SIG-M5 (cell line): ENCODE measurements around the gene CDC42EP4.
A peak's percentile ranks its signal among the peaks of the same experiment; 100 is the strongest.
"Not testable (repeated sequence)": the region's sequence is repeated elsewhere in the genome, so short reads cannot be mapped to it uniquely, and the experiment has no call there.

ENCODE experiments used
- DNase-seq: peaks from one replicate; lab custom pipeline; 2025; lab: John Stamatoyannopoulos, UW

CDC42EP4 gene

GRCh38 chr17:73278465-73279453 is 33.0 kb downstream of the CDC42EP4 start:
- DNase-seq = no peak

GRCh38 chr17:73278049-73278464 is 33.7 kb downstream of the CDC42EP4 start:
- no peak for DNase-seq

DNA sequence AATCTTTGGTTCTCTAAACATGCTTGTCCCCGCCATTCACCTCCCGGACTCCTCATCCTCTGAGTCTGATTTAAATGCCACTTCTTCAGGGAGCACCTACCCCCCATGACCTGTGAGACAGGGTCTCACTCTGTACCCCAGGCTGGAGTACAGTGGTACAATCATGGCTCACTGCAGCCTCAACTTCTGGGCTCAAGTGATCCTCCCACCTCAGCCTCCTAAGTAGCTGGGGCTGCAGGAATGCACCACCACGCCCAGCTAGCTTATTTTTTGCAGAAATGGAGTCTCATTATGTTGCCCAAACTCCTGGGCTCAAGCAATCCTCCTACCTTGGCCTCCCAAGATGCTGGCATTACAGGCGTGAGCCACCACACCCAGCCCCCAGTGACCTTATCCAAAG is 37.3 kb downstream of the CDC42EP4 start:
- no peak for DNase-seq

DNA sequence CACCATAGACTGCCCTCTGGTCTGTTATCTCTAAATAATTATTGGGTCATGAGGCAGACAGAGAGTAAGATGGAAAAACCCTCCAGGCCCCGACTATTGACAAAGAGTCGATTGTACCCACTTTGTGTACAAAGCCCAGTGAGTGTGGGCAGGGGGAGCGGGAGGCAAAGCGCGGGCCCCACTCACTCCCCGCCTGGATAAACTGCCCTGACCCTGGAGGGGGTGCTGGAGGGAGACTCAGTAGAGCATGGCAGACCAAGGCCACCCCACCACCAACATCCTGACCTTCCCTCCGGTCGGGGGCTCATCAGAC is 38.9 kb downstream of the CDC42EP4 start:
- DNase-seq = no peak

DNA sequence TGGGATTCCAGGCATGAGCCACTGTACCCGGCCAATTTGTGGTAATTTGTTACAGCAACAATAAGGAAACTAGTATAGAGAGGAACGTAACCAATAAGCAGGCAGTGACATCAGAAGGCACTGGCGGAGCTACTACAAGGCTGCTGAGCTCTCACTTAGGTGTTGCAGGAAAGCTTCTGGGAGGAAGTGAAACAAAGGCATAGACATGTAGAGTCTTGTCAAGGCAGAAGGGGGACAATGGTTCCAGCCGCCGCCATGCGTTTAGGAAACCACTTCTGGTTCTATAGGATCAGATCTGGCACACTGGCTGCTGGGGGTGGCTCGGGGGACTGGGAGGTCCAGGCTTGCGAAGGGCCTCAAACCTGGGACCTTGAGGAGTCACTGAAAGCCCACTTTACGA is 40.7 kb downstream of the CDC42EP4 start:
- peak; percentile 80 for DNase-seq

- DNase-seq = no peak
Observed at GRCh38 chr17:73269791-73270190, 42.0 kb downstream of the CDC42EP4 start.

DNA sequence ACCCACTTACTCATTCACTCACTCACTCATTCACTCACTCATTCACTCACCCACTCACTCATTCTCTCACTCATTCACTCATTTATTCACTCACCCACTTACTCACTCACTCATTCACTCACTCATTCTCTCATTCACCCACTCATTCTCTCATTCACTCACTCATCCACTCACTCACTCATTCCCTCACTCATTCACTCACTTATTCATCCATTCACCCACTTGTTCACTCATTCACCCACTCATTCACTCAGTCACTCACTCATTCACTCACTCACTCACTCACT is 42.5 kb downstream of the CDC42EP4 start:
- no peak for DNase-seq

- no peak for DNase-seq
Observed at GRCh38 chr17:73268582-73269328, 43.0 kb downstream of the CDC42EP4 start.

- no peak for DNase-seq
Observed at GRCh38 chr17:73267648-73268537, 43.9 kb downstream of the CDC42EP4 start.

DNA sequence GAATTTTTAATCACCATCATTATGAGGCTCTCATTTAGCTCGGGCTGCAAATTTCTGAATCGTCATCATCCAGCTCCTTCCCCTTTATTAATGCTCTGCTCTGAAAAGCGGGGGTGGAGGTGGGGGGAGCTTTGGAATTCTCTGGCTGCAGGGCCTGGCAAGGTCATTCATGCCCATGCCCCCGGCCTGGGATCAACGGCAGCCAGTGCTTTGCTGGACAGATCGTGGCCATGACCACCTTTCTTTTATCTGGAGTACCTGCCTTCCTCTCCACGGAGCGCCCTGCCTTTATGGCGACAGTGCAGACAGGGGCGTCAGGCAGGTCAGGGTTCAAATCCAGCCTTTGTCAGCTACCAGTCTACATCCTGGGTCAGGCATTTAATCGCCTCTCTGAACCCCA is 45.0 kb downstream of the CDC42EP4 start:
- no peak for DNase-seq

- DNase-seq = no peak
Observed at GRCh38 chr17:73265646-73266640, 45.9 kb downstream of the CDC42EP4 start.

DNA sequence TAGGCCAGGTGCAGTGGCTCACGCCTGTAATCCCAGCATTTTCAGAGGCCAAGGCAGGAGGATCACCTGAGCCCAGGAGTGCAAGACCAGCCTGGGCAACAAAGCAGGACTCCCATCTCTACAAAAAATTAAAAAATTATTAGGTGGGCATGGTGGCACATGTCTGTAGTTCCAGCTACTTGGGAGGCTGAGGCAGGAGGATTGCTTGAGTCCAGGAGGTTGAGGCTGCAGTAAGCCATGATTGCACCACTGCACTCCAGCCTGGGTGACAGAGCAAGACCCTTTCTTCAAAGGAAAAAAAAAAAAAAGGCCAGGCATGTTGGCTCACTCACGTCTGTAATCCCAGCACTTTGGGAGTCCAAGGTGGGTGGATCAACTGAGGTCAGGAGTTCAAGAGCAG is 47.4 kb downstream of the CDC42EP4 start:
- DNase-seq = not testable (repeated sequence)

DNA sequence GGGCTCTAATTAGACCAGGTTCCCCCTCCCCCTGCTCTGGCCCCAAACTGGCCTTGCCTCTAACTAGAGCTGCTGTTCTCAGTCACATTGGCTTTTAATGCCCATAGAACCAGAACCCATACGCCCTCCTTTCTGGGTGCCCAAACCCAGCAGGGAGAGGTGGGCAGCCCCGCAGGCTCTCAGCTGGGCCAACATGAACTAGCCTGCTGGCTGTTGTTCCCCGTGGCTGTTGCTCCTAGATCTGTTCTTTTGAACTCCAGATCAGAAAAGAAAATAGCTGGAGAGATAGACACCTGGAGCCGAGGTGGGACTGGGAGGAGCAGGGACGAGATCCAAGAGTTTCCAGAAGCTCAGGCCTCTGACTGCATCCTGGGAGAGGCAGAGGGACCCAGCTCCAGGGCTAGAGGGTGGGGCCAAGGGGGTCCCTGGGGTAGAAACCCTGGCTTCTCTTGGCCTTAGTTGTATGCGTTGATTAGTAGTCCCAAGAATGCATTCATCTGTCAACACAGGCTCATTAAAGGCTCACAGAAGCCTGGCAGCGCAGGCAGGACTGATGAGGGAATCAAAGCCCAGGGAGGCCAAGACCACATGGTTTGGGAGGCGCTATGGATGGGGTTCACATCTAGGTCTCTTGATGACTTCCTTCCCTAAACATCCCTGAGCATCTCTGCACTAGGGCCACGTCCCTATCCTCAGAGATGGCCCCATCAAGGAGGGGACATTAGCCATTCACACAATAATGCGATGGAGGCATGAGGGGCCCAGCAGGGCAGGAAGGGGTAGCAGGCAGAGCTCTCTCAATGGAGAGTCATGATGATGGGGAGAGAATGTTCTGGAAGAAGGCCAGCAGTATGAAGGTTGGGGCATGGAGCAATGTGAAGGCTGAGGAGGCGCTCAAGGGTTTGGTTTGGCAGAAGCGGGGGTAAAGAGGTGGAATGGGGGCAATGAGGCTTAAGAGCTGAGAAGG is 48.8 kb downstream of the CDC42EP4 start:
- DNase-seq = no peak

DNA sequence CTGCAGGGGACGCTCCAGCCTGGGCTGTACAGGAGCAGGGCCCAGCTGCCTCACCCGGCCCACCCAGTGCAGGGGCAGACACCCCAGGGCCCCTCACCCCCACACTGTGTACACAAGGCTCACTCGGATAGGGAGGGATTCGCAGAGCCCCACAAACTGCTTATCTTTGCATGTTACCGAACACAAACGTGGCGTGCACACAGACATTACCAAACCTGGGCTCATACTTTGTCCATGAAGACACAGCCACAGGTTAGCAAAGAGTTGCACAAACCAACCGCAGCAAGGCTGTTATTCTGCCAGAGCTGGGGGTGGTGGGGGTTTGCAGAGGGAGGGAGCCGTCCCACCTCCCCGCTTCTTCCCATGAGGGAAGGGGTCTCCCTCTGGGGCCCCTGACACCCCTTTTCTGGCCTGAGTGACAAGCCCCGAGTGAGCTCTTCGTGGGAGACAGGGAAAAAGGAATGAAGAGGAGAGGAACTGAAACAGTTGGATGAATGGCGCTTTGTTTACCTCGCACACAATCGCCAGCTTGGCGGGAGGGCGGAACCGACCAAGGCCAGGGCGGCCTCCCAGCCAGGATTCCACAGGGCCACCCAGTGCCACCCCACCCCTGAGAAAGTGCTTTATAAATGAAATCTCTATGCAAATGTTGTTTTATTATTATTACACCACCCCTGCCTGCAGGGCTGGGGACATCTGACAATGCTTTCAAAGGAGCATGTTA is 49.7 kb downstream of the CDC42EP4 start:
- peak; percentile 67 for DNase-seq

GRCh38 chr17:73261617-73261951 is 50.2 kb downstream of the CDC42EP4 start, which contains the start of gene CPSF4L:
Gene CPSF4L, minus strand, starts transcription at chr17:73261880. Its CDS starts 62 bp downstream, at chr17:73261818.
- DNase-seq = no peak

DNA sequence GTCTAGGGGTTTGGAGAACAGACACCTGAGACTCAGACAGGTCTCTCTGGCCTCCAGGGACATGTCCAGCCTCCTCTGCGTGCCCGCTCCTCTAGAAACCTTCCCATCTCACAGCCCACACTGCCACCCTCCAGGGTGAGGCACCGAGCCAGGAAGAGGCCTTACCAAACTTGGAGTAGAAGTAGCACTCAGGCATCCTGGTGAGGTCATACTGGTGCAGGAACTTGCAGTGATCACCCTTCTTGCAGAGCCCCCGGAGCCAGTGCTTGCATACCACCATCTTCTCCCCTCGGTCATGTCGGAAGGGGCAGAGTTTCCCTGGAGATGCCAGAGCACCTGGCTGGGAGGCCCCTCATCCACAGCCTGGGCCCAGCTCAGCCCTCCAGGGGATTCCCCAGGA is 54.3 kb downstream of the CDC42EP4 start:
- DNase-seq = no peak

GRCh38 chr17:73256220-73256619 is 55.6 kb downstream of the CDC42EP4 start:
- DNase-seq = no peak

DNA sequence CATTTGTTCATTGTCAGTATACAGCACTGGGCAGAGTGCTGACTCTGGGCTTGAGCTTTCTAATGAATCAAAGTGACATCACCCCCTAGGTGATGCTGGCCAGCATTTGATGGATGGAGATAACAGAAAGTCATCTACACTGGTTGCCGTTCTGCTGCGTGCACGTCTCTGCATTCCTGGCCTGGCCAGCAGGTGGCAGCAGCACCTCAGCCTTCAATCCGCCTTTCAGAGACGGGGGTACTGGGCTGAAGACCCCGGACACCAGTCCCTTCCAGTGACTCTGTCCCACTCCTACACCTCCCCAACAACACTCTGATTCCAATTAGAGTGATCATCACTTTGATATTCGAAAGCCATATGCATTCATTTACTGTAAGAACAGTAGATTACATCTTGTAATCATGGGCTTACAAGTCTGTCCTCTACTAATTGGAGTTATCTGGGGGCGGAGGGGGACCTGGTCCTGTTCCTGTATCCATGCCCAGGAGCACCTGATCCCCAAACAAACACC is 56.1 kb downstream of the CDC42EP4 start:
- no peak for DNase-seq

DNA sequence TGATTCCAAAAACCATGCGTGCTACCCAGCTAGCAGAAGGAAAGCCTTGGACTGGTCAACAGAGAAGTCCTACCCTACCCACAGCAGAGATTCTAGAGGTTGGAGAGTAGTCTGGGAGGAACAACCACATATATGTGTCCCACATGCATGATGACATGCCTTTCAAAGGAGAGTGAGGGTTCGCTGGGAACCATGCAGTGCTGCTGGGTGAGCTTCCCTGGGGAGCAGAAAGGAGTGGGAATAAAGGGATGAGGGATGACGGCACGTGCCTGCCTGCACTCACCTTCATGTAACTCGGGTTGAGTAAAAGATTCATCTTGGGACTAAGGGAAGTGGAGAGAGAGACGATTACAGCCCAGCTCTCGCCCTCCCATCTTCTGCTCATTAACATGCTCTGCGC is 59.9 kb downstream of the CDC42EP4 start:
- DNase-seq = no peak
